ENCODE measurements around the gene AGAP3.

AGAP3 gene

DNA sequence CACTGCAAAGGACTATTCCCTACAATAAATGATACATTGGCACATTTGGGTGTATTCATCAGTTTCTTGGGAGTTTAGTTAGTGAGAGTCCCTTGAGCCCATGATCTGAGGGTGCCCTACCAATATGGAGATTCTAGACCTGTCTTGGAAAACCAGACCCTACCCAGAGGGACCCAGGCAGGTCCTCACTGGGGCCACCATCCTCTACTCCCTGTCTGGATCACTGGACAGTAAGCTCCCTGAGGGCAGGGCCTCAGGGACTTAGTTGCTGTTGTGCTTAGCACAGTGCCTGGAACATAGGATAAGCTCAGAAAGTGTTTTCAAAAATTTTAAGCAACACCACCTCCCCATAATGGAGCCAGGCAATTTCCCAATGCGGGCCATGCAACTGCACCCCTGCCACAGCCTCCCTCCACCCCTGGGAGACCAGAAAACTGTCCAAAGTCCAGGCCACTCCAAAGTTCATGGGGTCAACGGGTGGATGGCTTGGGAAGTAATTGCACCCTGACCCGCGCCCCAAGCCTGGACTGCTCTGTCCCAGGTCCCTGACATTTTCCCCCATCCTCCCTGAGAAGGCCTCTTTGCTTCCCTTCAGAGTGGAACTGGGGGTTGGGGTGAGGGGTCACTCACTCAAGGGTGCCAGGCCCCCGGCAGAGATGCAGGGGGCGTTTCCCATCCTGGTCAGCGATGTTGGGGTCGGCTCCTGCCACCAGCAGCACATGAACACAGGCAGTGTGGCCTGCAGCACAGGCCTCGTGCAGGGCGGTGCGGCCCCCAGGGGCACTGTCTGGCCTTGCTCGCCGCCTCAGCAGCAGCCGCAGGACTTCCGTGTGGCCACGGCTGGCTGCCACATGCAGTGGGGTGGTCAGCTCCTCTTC is 99.7 kb downstream of the AGAP3 start:
- in situ Hi-C loops (cut with HindIII; ENCODE audit: low pct_ligation_motif_present, low pct_unique_long_range_greater_than_20kb, low sequenced_read_pairs): no loop called here
- DNase-seq: no peak

DNA sequence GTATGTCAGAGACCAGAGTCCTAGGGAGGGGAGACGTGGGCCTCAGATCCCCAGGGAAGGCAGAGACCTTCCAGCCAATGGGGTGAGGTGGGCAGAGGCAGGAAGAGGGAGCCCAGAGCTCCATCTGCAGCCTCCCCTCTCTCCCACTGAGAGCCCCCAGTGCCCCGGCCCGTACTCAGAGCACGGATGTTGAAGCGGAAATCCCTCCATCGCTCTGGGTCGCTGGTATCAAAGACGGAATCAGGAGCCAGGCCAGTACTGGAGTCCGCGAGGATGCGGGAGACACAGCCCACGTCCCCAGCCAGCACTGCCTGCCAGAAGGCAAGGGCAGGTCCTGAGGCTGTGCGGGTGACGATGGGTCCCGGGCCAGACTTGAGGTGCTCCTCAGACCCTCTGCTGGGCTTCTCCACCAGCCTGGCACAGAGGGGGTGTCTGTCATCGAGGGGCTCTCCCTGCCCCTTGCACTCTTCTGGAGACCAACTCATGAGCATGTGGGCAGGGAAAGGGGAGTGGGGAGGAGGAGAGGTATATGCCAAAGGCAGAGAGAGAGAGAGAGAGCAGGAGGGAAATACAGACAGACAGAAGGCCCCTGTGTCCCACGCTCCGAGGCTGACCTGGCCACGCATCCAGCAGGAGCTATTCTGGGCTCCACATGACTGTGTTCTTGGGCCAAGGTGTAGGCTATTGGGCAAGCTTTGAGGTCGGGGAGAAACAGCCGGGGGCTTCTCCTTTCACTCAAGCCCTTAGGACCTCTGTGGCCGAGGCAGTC is 100.5 kb downstream of the AGAP3 start, which contains the start of gene ASB10:
TSS of gene ASB10 (minus strand) at position 611 of the 769 bp plus-strand sequence. CDS start at position 491, 120 bp downstream.
- in situ Hi-C loops (cut with HindIII; ENCODE audit: low pct_ligation_motif_present, low pct_unique_long_range_greater_than_20kb, low sequenced_read_pairs): no loop called here
- no peak for DNase-seq

DNA sequence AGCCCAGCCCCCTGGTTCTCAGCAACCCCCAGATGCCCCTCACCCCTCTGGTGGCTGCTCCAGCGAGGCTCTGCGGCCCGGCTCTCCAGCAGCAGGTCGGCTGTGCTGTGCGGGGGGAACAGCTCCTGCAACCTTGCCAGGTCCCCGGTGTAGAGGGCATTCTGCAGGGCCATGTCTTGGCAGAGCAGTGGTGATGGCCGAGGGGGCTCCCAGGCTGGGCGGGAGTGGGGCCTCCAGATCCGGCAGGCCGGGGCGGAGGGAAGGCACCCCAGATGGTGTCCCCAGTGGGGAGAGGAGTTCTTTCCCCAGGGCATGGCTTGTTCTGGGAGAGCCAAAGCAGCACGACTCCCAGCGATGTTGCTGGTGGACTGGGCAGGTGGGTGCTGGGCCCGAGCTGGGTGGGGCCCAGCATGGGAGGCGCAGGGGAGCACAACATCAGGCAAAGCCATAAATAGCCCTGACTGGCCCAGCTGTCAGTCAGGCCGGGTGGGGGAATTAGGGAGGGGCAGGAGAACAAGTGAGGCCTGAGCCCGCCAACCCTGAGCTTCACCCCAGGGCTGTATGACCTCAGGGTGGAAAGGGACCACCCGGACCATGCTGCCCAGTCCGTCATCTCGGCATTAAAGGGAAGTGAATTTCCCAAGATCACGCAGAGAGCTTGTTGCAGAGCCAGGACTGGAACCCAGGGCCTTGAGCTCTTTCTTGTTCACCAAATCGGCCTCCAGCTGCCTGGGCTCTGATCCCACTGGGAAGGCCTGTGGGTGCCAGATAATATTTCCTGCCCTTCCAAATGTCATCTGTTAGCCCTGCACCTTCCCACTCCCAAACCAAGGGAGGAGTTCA is 101.4 kb downstream of the AGAP3 start:
- DNase-seq: no peak
- in situ Hi-C loops (cut with HindIII; ENCODE audit: low pct_ligation_motif_present, low pct_unique_long_range_greater_than_20kb, low sequenced_read_pairs): no loop called here

DNA sequence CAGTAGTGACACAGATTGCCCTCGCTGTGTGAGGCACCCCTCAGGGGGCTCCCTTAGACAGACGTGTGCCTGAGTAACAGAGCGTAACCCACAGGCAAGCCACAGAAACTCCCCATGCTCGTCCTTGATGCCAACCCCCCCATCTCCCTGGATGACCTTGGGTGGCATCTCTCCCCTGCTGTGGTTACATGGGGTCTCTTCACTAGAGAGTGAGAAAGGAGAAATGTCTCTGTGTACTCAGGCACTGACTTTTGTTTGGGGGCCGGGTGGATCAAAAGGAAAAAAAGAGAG is 101.9 kb downstream of the AGAP3 start:
- DNase-seq: no peak
- in situ Hi-C loops (cut with HindIII; ENCODE audit: low pct_ligation_motif_present, low pct_unique_long_range_greater_than_20kb, low sequenced_read_pairs): no loop called here

DNA sequence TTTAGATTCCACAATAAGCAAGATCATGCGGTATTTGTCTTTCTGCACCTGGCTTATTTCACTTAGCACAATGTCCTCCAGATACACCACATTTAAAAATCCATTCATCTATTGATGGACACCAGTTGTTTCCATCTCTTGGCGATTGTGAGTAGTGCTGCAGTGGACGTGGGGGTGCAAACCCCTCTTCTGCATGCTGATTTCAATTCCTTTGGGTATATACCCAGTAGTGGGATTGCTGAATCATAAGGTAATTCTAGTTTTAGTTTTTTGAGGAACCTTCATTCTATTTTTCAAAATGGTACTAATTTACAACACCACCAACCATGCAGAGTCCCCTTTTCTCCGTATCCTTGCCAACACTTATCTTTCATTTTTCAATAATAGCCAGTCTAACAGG is 102.8 kb downstream of the AGAP3 start:
- in situ Hi-C loops (cut with HindIII; ENCODE audit: low pct_ligation_motif_present, low pct_unique_long_range_greater_than_20kb, low sequenced_read_pairs): no loop called here
- DNase-seq: no peak

DNA sequence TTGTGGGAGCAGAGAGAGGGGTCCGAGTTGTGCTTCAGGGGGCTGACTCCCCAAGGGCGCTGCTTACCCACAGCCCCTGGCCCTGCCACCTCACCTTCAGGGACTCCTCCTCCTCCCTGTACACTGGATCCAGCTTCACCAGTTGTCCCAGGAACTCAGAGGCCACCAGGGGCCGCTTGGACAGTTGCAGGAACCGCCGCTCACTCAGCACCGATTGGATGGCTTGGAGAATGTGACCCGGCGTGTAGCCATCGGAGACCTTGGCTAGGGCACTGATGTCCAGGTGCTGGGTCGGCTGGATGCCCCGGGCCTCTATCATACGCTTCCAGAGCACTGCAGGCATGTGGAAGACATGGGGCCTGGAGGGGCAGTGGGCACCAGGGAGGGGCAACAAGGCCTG is 105.3 kb downstream of the AGAP3 start:
- DNase-seq: no peak
- in situ Hi-C loops (cut with HindIII; ENCODE audit: low pct_ligation_motif_present, low pct_unique_long_range_greater_than_20kb, low sequenced_read_pairs): no loop called here

DNA sequence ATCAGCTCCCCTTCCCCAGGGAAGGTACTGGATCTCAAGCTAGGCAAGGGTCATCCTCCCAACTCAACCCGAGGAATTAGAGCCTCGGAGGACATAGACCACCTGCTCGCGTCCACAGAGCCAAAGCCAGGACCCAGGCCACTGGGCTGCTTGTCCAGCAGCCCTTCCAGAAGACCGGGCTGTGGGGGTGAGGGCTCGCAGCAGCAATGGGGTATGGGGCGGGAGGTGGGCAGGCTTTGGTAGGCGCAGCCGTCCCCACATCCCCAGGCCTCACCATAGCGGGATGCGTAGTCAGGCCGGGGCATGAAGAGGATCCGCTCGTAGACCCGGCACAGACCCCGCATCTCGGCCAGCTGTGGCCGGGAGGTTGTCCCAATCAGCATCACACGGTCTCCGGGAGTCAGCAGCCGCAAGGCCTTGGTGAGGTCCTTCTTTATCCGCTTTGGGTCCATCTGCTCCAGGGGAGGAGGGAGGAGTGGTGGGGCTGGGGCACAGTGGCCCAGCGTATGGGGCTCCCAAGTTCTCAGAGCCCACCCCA is 105.8 kb downstream of the AGAP3 start:
- no peak for DNase-seq
- in situ Hi-C loops (cut with HindIII; ENCODE audit: low pct_ligation_motif_present, low pct_unique_long_range_greater_than_20kb, low sequenced_read_pairs): no loop called here

DNA sequence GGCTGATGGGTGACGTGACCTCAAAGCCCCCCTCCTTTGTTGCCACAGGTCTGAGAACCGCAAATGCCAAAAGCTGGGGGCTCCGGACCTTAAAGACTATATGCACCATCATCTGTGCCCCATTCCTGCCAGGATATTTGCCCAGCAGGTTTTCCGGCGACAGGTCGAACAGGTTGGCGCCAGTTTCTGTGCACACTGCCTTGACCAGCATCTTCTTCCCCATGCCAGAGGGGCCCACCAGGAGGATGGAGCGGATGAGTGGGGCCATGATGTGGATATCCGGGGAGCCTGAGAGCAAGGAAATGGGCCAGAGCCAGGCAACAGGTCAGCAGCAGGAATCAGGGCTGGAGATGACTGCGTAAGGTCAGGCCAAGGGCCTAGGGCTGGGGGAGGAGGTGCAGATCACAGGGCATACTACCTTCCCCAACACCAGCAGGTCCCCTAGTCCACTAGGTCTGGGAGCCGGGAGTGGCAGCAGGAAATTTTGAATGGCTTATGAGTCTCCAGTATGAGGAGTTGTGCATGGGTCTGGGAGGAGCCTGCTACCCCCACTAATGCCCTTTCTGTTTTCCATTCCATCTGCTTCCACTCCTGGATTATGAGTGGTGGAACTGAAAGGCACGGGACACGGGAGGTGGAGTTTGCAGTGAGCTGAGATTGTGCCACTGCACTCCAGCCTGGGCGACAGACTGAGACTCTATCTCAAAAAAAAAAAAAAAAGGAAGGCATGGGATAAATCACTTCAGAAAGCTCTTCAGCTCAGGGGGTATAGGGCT is 107.1 kb downstream of the AGAP3 start:
- in situ Hi-C loops (cut with HindIII; ENCODE audit: low pct_ligation_motif_present, low pct_unique_long_range_greater_than_20kb, low sequenced_read_pairs): no loop called here
- no peak for DNase-seq
